Measurements from ENCODE around the gene FUT4. TPM values are rescaled to one million over a fixed set of nuclear protein-coding genes. Genes with fewer than 3 reads are reported as not detected.
"Not testable (repeated sequence)": the region's sequence is repeated elsewhere in the genome, so short reads cannot be mapped to it uniquely, and the experiment has no call there.

The FUT4 gene
- total RNA-seq, result 6.3 TPM

GRCh38 chr11:94543695-94544645, at the start of gene FUT4:
TSS of gene FUT4 (plus strand) at chr11:94543921. CDS start at chr11:94544134, 213 bp downstream.
- H3K27ac ChIP-seq (ENCODE audit: low read depth, low read length), result peak within 1 kb of the TSS; percentile 93
- H3K9ac ChIP-seq (ENCODE audit: low read depth in 1 of 3, low read length in 3 of 3), result peak within 1 kb of the TSS; percentile 79 to 89 (median 87)
- H3K4me3 ChIP-seq (ENCODE audit: low read length in 3 of 3), result peak within 1 kb of the TSS; percentile 70 to 82 (median 80)
- no peaks in the 10 kb centered on the region for H3K27me3 ChIP-seq (ENCODE audit: control insufficient read depth in 3 of 3, insufficient read depth in 3 of 3, low read length in 3 of 3)
- H3K4me1 ChIP-seq (ENCODE audit: control insufficient read depth in 3 of 3, insufficient read depth in 3 of 3, low read length in 3 of 3), result peaks cover 5 to 16% (median 7%) of the 10 kb centered on the region in 3 donors
- H3K36me3 ChIP-seq (ENCODE audit: control insufficient read depth in 3 of 3, insufficient read depth in 3 of 3, low read length in 3 of 3), result no peaks in the 10 kb centered on the region
- no peaks in the 10 kb centered on the region for H3K9me3 ChIP-seq (ENCODE audit: control insufficient read depth in 3 of 3, low read length in 3 of 3)

- H3K9me3 ChIP-seq (ENCODE audit: control insufficient read depth in 3 of 3, low read length in 3 of 3), result no peaks in the 10 kb centered on the region
- peaks cover 8 to 12% (median 11%) of the 10 kb centered on the region in 3 donors for H3K4me1 ChIP-seq (ENCODE audit: control insufficient read depth in 3 of 3, insufficient read depth in 3 of 3, low read length in 3 of 3)
- peak overlapping the region; percentile 82 to 97 (median 88) for H3K9ac ChIP-seq (ENCODE audit: low read depth in 1 of 3, low read length in 3 of 3)
- H3K4me3 ChIP-seq (ENCODE audit: low read length in 3 of 3), result peak overlapping the region; percentile 93 to 97 (median 96)
- no peaks in the 10 kb centered on the region for H3K27me3 ChIP-seq (ENCODE audit: control insufficient read depth in 3 of 3, insufficient read depth in 3 of 3, low read length in 3 of 3)
- peak overlapping the region; percentile 68 for H3K27ac ChIP-seq (ENCODE audit: low read depth, low read length)
- H3K36me3 ChIP-seq (ENCODE audit: control insufficient read depth in 3 of 3, insufficient read depth in 3 of 3, low read length in 3 of 3), result peaks cover 9 to 30% (median 27%) of the 10 kb centered on the region in 3 donors
These were observed 49.5 kb upstream of the FUT4 start for GRCh38 chr11:94494126-94494680.

GRCh38 chr11:94500181-94500580, 43.5 kb upstream of the FUT4 start:
- Histone ChIP-seq H3K27me3 (ENCODE audit: control insufficient read depth in 3 of 3, insufficient read depth in 3 of 3, low read length in 3 of 3) (no peaks in the 10 kb centered on the region), H3K9ac (ENCODE audit: low read depth in 1 of 3, low read length in 3 of 3) (no peak overlapping the region), H3K4me3 (ENCODE audit: low read length in 3 of 3) (no peak overlapping the region), H3K36me3 (ENCODE audit: control insufficient read depth in 3 of 3, insufficient read depth in 3 of 3, low read length in 3 of 3) (peaks cover 12 to 32% (median 27%) of the 10 kb centered on the region in 3 donors), H3K9me3 (ENCODE audit: control insufficient read depth in 3 of 3, low read length in 3 of 3) (no peaks in the 10 kb centered on the region), H3K27ac (ENCODE audit: low read depth, low read length) (no peak overlapping the region), H3K4me1 (ENCODE audit: control insufficient read depth in 3 of 3, insufficient read depth in 3 of 3, low read length in 3 of 3) (no peaks in the 10 kb centered on the region)

- no peak overlapping the region for H3K4me3 ChIP-seq (ENCODE audit: low read length in 3 of 3)
- H3K27ac ChIP-seq (ENCODE audit: low read depth, low read length), result no peak overlapping the region
- no peaks in the 10 kb centered on the region for H3K9me3 ChIP-seq (ENCODE audit: control insufficient read depth in 3 of 3, low read length in 3 of 3)
- no peaks in the 10 kb centered on the region for H3K4me1 ChIP-seq (ENCODE audit: control insufficient read depth in 3 of 3, insufficient read depth in 3 of 3, low read length in 3 of 3)
- H3K27me3 ChIP-seq (ENCODE audit: control insufficient read depth in 3 of 3, insufficient read depth in 3 of 3, low read length in 3 of 3), result no peaks in the 10 kb centered on the region
- peaks cover 12 to 31% (median 27%) of the 10 kb centered on the region in 3 donors for H3K36me3 ChIP-seq (ENCODE audit: control insufficient read depth in 3 of 3, insufficient read depth in 3 of 3, low read length in 3 of 3)
- no peak overlapping the region for H3K9ac ChIP-seq (ENCODE audit: low read depth in 1 of 3, low read length in 3 of 3)
These were observed 42.2 kb upstream of the FUT4 start for GRCh38 chr11:94501522-94501921.

- Histone ChIP-seq H3K9me3 (ENCODE audit: control insufficient read depth in 3 of 3, low read length in 3 of 3) (no peaks in the 10 kb centered on the region), H3K4me1 (ENCODE audit: control insufficient read depth in 3 of 3, insufficient read depth in 3 of 3, low read length in 3 of 3) (no peaks in the 10 kb centered on the region), H3K27ac (ENCODE audit: low read depth, low read length) (no peak overlapping the region), H3K4me3 (ENCODE audit: low read length in 3 of 3) (no peak overlapping the region), H3K27me3 (ENCODE audit: control insufficient read depth in 3 of 3, insufficient read depth in 3 of 3, low read length in 3 of 3) (no peaks in the 10 kb centered on the region), H3K9ac (ENCODE audit: low read depth in 1 of 3, low read length in 3 of 3) (no peak overlapping the region), H3K36me3 (ENCODE audit: control insufficient read depth in 3 of 3, insufficient read depth in 3 of 3, low read length in 3 of 3) (peaks cover 2 to 11% (median 5%) of the 10 kb centered on the region in 3 donors)
These were observed 38.9 kb upstream of the FUT4 start for GRCh38 chr11:94504689-94505293.

GRCh38 chr11:94506513-94506912, 37.2 kb upstream of the FUT4 start:
- H3K4me3 ChIP-seq (ENCODE audit: low read length in 3 of 3); H3K27ac ChIP-seq (ENCODE audit: low read depth, low read length); H3K9me3 ChIP-seq (ENCODE audit: control insufficient read depth in 3 of 3, low read length in 3 of 3); H3K9ac ChIP-seq (ENCODE audit: low read depth in 1 of 3, low read length in 3 of 3); H3K27me3 ChIP-seq (ENCODE audit: control insufficient read depth in 3 of 3, insufficient read depth in 3 of 3, low read length in 3 of 3); H3K4me1 ChIP-seq (ENCODE audit: control insufficient read depth in 3 of 3, insufficient read depth in 3 of 3, low read length in 3 of 3); H3K36me3 ChIP-seq (ENCODE audit: control insufficient read depth in 3 of 3, insufficient read depth in 3 of 3, low read length in 3 of 3): not testable (repeated sequence)

- no peaks in the 10 kb centered on the region for H3K9me3 ChIP-seq (ENCODE audit: control insufficient read depth in 3 of 3, low read length in 3 of 3)
- no peaks in the 10 kb centered on the region for H3K36me3 ChIP-seq (ENCODE audit: control insufficient read depth in 3 of 3, insufficient read depth in 3 of 3, low read length in 3 of 3)
- peaks cover 0 to 4% (median 3%) of the 10 kb centered on the region in 3 donors for H3K27me3 ChIP-seq (ENCODE audit: control insufficient read depth in 3 of 3, insufficient read depth in 3 of 3, low read length in 3 of 3)
- peaks cover under 1 to 3% (median under 1%) of the 10 kb centered on the region in 3 donors for H3K4me1 ChIP-seq (ENCODE audit: control insufficient read depth in 3 of 3, insufficient read depth in 3 of 3, low read length in 3 of 3)
- H3K9ac ChIP-seq (ENCODE audit: low read depth in 1 of 3, low read length in 3 of 3), result no peak overlapping the region
- no peak overlapping the region for H3K4me3 ChIP-seq (ENCODE audit: low read length in 3 of 3)
- no peak overlapping the region for H3K27ac ChIP-seq (ENCODE audit: low read depth, low read length)
These were observed 36.2 kb upstream of the FUT4 start for GRCh38 chr11:94507485-94507884.

GRCh38 chr11:94511932-94512781, 31.6 kb upstream of the FUT4 start, which contains the start of gene C11orf97:
TSS of gene C11orf97 (plus strand) at chr11:94512461. CDS start at chr11:94512529, 68 bp downstream.
- H3K27me3 ChIP-seq (ENCODE audit: control insufficient read depth in 3 of 3, insufficient read depth in 3 of 3, low read length in 3 of 3), result peaks cover 0 to 4% (median 3%) of the 10 kb centered on the region in 3 donors
- H3K9me3 ChIP-seq (ENCODE audit: control insufficient read depth in 3 of 3, low read length in 3 of 3), result no peaks in the 10 kb centered on the region
- peak within 1 kb of the TSS; percentile 56 to 74 (median 74) for H3K4me3 ChIP-seq (ENCODE audit: low read length in 3 of 3)
- H3K9ac ChIP-seq (ENCODE audit: low read depth in 1 of 3, low read length in 3 of 3), result peak within 1 kb of the TSS; percentile 48 to 66 (median 51)
- H3K36me3 ChIP-seq (ENCODE audit: control insufficient read depth in 3 of 3, insufficient read depth in 3 of 3, low read length in 3 of 3), result no peaks in the 10 kb centered on the region
- H3K27ac ChIP-seq (ENCODE audit: low read depth, low read length), result no peak within 1 kb of the TSS
- peaks cover 3 to 7% (median 4%) of the 10 kb centered on the region in 3 donors for H3K4me1 ChIP-seq (ENCODE audit: control insufficient read depth in 3 of 3, insufficient read depth in 3 of 3, low read length in 3 of 3)

- no peak overlapping the region for H3K9ac ChIP-seq (ENCODE audit: low read depth in 1 of 3, low read length in 3 of 3)
- H3K27ac ChIP-seq (ENCODE audit: low read depth, low read length), result no peak overlapping the region
- no peak overlapping the region for H3K4me3 ChIP-seq (ENCODE audit: low read length in 3 of 3)
- H3K27me3 ChIP-seq (ENCODE audit: control insufficient read depth in 3 of 3, insufficient read depth in 3 of 3, low read length in 3 of 3), result peaks cover 0 to 4% (median 3%) of the 10 kb centered on the region in 3 donors
- peaks cover 3 to 7% (median 4%) of the 10 kb centered on the region in 3 donors for H3K4me1 ChIP-seq (ENCODE audit: control insufficient read depth in 3 of 3, insufficient read depth in 3 of 3, low read length in 3 of 3)
- H3K9me3 ChIP-seq (ENCODE audit: control insufficient read depth in 3 of 3, low read length in 3 of 3), result no peaks in the 10 kb centered on the region
- no peaks in the 10 kb centered on the region for H3K36me3 ChIP-seq (ENCODE audit: control insufficient read depth in 3 of 3, insufficient read depth in 3 of 3, low read length in 3 of 3)
These were observed 30.6 kb upstream of the FUT4 start for GRCh38 chr11:94513091-94513490.

All from skeletal muscle tissue (tissue), 4 donors.